Testis (tissue), 2 donors: ENCODE data around the gene CDK14.

Experiments
- POLR2A ChIP-seq: fragments of 450-650 bp; IDR thresholded peaks from one replicate; pipeline ENCODE4 v1.6.1; 2017; ENCODE audit warnings: antibody characterized with exemption, mild to moderate bottlenecking, moderate library complexity
- TF ChIP-seq, protein P1 (sequence below), 3 experiments: fragments of 450-650 bp in 2 of 3; fragments of 200-600 bp in 1 of 3; sonication (generic) in 1 of 3; IDR thresholded peaks; one replicate each; pipeline ENCODE4 v1.5.1; 2016 to 2019; ENCODE audit warnings: antibody characterized with exemption in 3 of 3, mild to moderate bottlenecking in 2 of 3, moderate library complexity in 1 of 3

DNA sequence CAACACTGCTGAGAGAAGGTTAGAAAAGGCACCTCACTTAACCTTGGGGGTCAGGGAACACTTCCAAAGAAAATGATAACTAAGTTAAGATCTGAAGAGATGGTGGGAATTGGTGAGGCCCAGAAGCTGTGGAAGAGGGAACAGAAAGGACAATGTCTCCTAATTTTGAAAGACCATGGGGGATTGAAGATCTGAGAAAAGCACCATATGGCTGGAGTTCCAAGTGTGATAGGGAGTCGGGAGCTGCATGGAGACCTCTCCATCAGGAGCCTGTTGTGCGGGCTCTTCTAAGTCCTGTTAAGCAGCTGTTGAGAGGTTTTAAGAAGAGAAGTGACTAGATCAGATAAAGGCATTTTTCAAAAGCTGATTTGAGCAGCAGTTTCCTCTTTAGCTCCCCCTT lies 254.3 kb downstream of the CDK14 start:
- no peak for TF ChIP-seq POLR2A
- TF ChIP-seq, protein P1, sequence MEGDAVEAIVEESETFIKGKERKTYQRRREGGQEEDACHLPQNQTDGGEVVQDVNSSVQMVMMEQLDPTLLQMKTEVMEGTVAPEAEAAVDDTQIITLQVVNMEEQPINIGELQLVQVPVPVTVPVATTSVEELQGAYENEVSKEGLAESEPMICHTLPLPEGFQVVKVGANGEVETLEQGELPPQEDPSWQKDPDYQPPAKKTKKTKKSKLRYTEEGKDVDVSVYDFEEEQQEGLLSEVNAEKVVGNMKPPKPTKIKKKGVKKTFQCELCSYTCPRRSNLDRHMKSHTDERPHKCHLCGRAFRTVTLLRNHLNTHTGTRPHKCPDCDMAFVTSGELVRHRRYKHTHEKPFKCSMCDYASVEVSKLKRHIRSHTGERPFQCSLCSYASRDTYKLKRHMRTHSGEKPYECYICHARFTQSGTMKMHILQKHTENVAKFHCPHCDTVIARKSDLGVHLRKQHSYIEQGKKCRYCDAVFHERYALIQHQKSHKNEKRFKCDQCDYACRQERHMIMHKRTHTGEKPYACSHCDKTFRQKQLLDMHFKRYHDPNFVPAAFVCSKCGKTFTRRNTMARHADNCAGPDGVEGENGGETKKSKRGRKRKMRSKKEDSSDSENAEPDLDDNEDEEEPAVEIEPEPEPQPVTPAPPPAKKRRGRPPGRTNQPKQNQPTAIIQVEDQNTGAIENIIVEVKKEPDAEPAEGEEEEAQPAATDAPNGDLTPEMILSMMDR (IDR thresholded peaks at IDR 0.05), result no peak
